H1 (cell line): ENCODE results near the gene RNF144A. TPM values are rescaled to one million over a fixed set of nuclear protein-coding genes. Genes with fewer than 3 reads are reported as not detected.

Source experiments
- CTCF ChIA-PET: fragments of 300-600 bp; sonication (Branson Sonifier 250); formaldehyde crosslinking; loops from one replicate; lab custom pipeline; 2021; ENCODE audit not compliant: partially characterized antibody; lab: Charles Lee
- POLR2A ChIA-PET: fragments of 300-600 bp; sonication (Branson Sonifier 250); formaldehyde crosslinking; loops from one replicate; lab custom pipeline; 2021; ENCODE audit warnings: inconsistent platforms; ENCODE audit not compliant: partially characterized antibody; lab: Charles Lee
- DNase-seq, 2 experiments: peaks; one replicate each; pipeline versions ENCODE4 v3.0.0 to v3.0.0-alpha.2; 2010 to 2022; ENCODE audit warnings: low spot score in 2 of 2, low read depth in 1 of 2, mixed read lengths in 1 of 2
- FAIRE-seq: peaks from 2 replicates; lab custom pipeline; 2011; peaks lifted over from hg19 to GRCh38; lab: Jason Lieb, UNC
- H2AFZ ChIP-seq: 2 replicates; pipeline ENCODE4 v1.8.1; 2012; ENCODE audit warnings: low read length, inconsistent platforms
- H2AK5ac ChIP-seq: 2 replicates; pipeline ENCODE4 v1.6.1; 2013; ENCODE audit warnings: low read depth, low read length
- H2BK120ac ChIP-seq: replicated peaks from 2 replicates; pipeline ENCODE3; 2013; ENCODE audit warnings: low read depth, low read length, inconsistent platforms
- H2BK12ac ChIP-seq: 2 replicates; pipeline ENCODE4 v1.6.1; 2013; ENCODE audit warnings: low read depth, low read length
- H2BK15ac ChIP-seq: 2 replicates; pipeline ENCODE4 v1.6.1; 2013; ENCODE audit warnings: low read length
- H2BK20ac ChIP-seq: 2 replicates; pipeline ENCODE4 v1.6.1; 2013; ENCODE audit warnings: low read length
- H2BK5ac ChIP-seq: 2 replicates; pipeline ENCODE4 v1.6.1; 2013; ENCODE audit warnings: low read depth, low read length
- H3K14ac ChIP-seq: 2 replicates; pipeline ENCODE4 v1.6.1; 2013; ENCODE audit warnings: inconsistent platforms; ENCODE audit not compliant: insufficient read length
- H3K18ac ChIP-seq: 2 replicates; pipeline ENCODE4 v1.6.1; 2013; ENCODE audit warnings: low read length; ENCODE audit errors: extremely low read depth
- H3K23ac ChIP-seq: 2 replicates; pipeline ENCODE4 v1.6.1; 2013; ENCODE audit warnings: inconsistent platforms; ENCODE audit not compliant: insufficient read length
- H3K23me2 ChIP-seq: 2 replicates; pipeline ENCODE4 v1.6.1; 2013; ENCODE audit warnings: low read depth, low read length
- H3K27ac ChIP-seq: 2 replicates; pipeline ENCODE4 v1.6.1; 2011; ENCODE audit warnings: low read depth, low read length, inconsistent platforms
- H3K27me3 ChIP-seq, 4 experiments: replicated peaks in 1 of 4; 1 replicate in 1 of 4; 2 replicates in 3 of 4; pipeline versions ENCODE4 v1.6.1 to v1.8.1; 2011 to 2013; ENCODE audit warnings: low read length in 3 of 4, mild to moderate bottlenecking in 3 of 4, inconsistent platforms in 2 of 4, mixed read lengths in 2 of 4, moderate library complexity in 1 of 4; ENCODE audit not compliant: control insufficient read depth in 3 of 4, insufficient read depth in 3 of 4; ENCODE audit errors: extremely low read depth in 1 of 4
- H3K36me3 ChIP-seq, 4 experiments: 2 replicates each; pipeline versions ENCODE4 v1.6.1 to v1.8.1; 2011 to 2013; ENCODE audit warnings: mild to moderate bottlenecking in 4 of 4, low read length in 3 of 4, moderate library complexity in 2 of 4, control low read depth in 1 of 4, inconsistent platforms in 1 of 4; ENCODE audit not compliant: insufficient read depth in 4 of 4, control insufficient read depth in 2 of 4
- H3K4ac ChIP-seq: replicated peaks from 2 replicates; pipeline ENCODE3; 2013; ENCODE audit warnings: low read length, low read depth, mixed read lengths, inconsistent platforms; ENCODE audit not compliant: insufficient read length
- H3K4me1 ChIP-seq, 4 experiments: replicated peaks in 1 of 4; 1 replicate in 1 of 4; 2 replicates in 3 of 4; pipeline versions ENCODE4 v1.6.1 to v1.8.1; 2011 to 2013; ENCODE audit warnings: low read length in 3 of 4, inconsistent platforms in 2 of 4, mixed read lengths in 1 of 4; ENCODE audit not compliant: insufficient read depth in 4 of 4, control insufficient read depth in 3 of 4
- H3K4me2 ChIP-seq, 2 experiments: 2 replicates each; pipeline versions ENCODE4 v1.6.1 to v1.8.1; 2011 to 2013; ENCODE audit warnings: low read depth in 2 of 2, low read length in 2 of 2, control low read depth in 1 of 2, inconsistent platforms in 1 of 2, mild to moderate bottlenecking in 1 of 2; ENCODE audit not compliant: insufficient read depth in 1 of 2
- H3K4me3 ChIP-seq, 4 experiments: fragments of 200-600, 300-600 bp in 1 of 4; sonication (generic), shearing (Covaris generic), sonication (Bioruptor Twin) in 1 of 4; 2 replicates each; pipeline versions ENCODE4 v1.5.1 to v1.8.1; 2011 to 2016; ENCODE audit warnings: low read length in 4 of 4, low read depth in 3 of 4, control low read depth in 2 of 4, inconsistent platforms in 2 of 4, mild to moderate bottlenecking in 2 of 4, mixed read lengths in 1 of 4, moderate library complexity in 1 of 4; ENCODE audit not compliant: insufficient read depth in 2 of 4; ENCODE audit errors: extremely low read depth in 1 of 4
- H3K56ac ChIP-seq: replicated peaks from 2 replicates; pipeline ENCODE3; 2013; ENCODE audit warnings: low read depth, mild to moderate bottlenecking, mixed read lengths, low read length, inconsistent platforms; ENCODE audit not compliant: insufficient read length
- H3K79me1 ChIP-seq: 2 replicates; pipeline ENCODE4 v1.6.1; 2013; ENCODE audit warnings: low read depth, low read length, control low read depth
- H3K79me2 ChIP-seq, 2 experiments: 2 replicates each; pipeline versions ENCODE4 v1.6.1 to v1.8.1; 2012 to 2013; ENCODE audit warnings: low read length in 2 of 2, mild to moderate bottlenecking in 2 of 2, inconsistent platforms in 1 of 2; ENCODE audit not compliant: insufficient read depth in 2 of 2, control insufficient read depth in 1 of 2
- H3K9ac ChIP-seq, 4 experiments: replicated peaks in 1 of 4; 1 replicate in 1 of 4; 2 replicates in 3 of 4; pipeline versions ENCODE4 v1.6.1 to v1.8.1; 2011 to 2013; ENCODE audit warnings: low read depth in 3 of 4, low read length in 3 of 4, control low read depth in 2 of 4, mild to moderate bottlenecking in 2 of 4, moderate library complexity in 2 of 4, inconsistent platforms in 1 of 4; ENCODE audit errors: extremely low read depth in 1 of 4
- H3K9me3 ChIP-seq, 2 experiments: 2 replicates each; pipeline versions ENCODE4 v1.6.1 to v1.8.1; 2012 to 2013; ENCODE audit warnings: mild to moderate bottlenecking in 2 of 2, moderate library complexity in 2 of 2, control low read depth in 1 of 2, inconsistent platforms in 1 of 2, low read depth in 1 of 2, low read length in 1 of 2, mixed read lengths in 1 of 2; ENCODE audit not compliant: insufficient read depth in 2 of 2
- H4K20me1 ChIP-seq, 2 experiments: replicated peaks in 1 of 2; 2 replicates each; pipeline versions ENCODE3 to v1.8.1; 2011 to 2013; ENCODE audit warnings: inconsistent platforms in 2 of 2, low read length in 2 of 2, mild to moderate bottlenecking in 1 of 2; ENCODE audit not compliant: insufficient read depth in 2 of 2, control insufficient read depth in 1 of 2
- H4K5ac ChIP-seq: 2 replicates; pipeline ENCODE4 v1.6.1; 2013; ENCODE audit warnings: low read length, low read depth, mixed read lengths, inconsistent platforms; ENCODE audit not compliant: insufficient read length
- H4K8ac ChIP-seq: 2 replicates; pipeline ENCODE4 v1.8.0; 2013; ENCODE audit warnings: mild to moderate bottlenecking, moderate library complexity, low read length, inconsistent platforms; ENCODE audit not compliant: insufficient read depth; ENCODE audit errors: extremely low read depth
- H4K91ac ChIP-seq: replicated peaks from 2 replicates; pipeline ENCODE3; 2013; ENCODE audit warnings: low read length, mixed read lengths, inconsistent platforms; ENCODE audit not compliant: insufficient read length
- BACH1 ChIP-seq: IDR thresholded peaks from 2 replicates; pipeline ENCODE4 v1.6.1; 2012; ENCODE audit warnings: low read length, improper control_type of control experiment
- BRCA1 ChIP-seq: IDR thresholded peaks from 2 replicates; pipeline ENCODE4 v1.6.1; 2012; ENCODE audit warnings: low read depth, low read length, improper control_type of control experiment
- ZNF274 ChIP-seq: IDR thresholded peaks from 2 replicates; pipeline ENCODE4 v1.7.0; 2012; ENCODE audit warnings: low read length, borderline replicate concordance; ENCODE audit errors: extremely low read depth
- WGBS, 2 experiments: shearing (Covaris generic) in 1 of 2; methylation state at CpG; one replicate each; pipeline versions ENCODE4 v1.1.6 to v1.1.7; 2013 to 2015; ENCODE audit warnings: low lambda C conversion rate in 2 of 2, mixed read lengths in 2 of 2, inconsistent platforms in 1 of 2, low coverage in 1 of 2, missing lambda C conversion rate in 1 of 2; ENCODE audit not compliant: insufficient replicate concordance in 2 of 2, insufficient coverage in 1 of 2, insufficient read length in 1 of 2; ENCODE audit errors: extremely low coverage in 1 of 2, missing lambda C conversion rate in 1 of 2; 5-methylcytosine and 5-hydroxymethylcytosine counted together
- polyA plus RNA-seq, 7 experiments: library from polyadenylated mRNA; depleted of rRNA in 3 of 7; stranded (reverse) in 5 of 7; unstranded in 2 of 7; fragments of >200 nt in 5 of 7; fragments of 200-250 nt in 2 of 7; gene quantifications; 1 replicate in 5 of 7; 2 replicates in 1 of 7; 4 replicates in 1 of 7; pipeline versions ENCODE4 v1.2.1 to v1.2.3, GENCODE V29; 2011 to 2013; ENCODE audit warnings: missing spikeins in 2 of 7, mixed read lengths in 2 of 7
- total RNA-seq: library from RNA; stranded (reverse); fragmentation: NEBNext Ultra II Directional; extraction: Animal tissue kit (Norgen Biotek cat#: 25700); gene quantifications from 2 replicates; pipeline ENCODE4 v1.2.1, GENCODE V29; 2021
- TF ChIP-seq, protein P1 (sequence below): IDR thresholded peaks from 2 replicates; pipeline ENCODE4 v1.6.1; 2011; ENCODE audit warnings: low read depth, mild to moderate bottlenecking, low read length; ENCODE audit not compliant: insufficient read depth
- TF ChIP-seq, protein P2 (sequence below): IDR thresholded peaks from 2 replicates; pipeline ENCODE4 v1.6.1; 2012; ENCODE audit warnings: inconsistent platforms

The RNF144A gene
- total and polyA plus RNA-seq, 2 of the 8 experiments (the other 6 are each of a cell fraction or from before 2014, with no cell fraction given) = 14.0 to 15.0 TPM

DNA sequence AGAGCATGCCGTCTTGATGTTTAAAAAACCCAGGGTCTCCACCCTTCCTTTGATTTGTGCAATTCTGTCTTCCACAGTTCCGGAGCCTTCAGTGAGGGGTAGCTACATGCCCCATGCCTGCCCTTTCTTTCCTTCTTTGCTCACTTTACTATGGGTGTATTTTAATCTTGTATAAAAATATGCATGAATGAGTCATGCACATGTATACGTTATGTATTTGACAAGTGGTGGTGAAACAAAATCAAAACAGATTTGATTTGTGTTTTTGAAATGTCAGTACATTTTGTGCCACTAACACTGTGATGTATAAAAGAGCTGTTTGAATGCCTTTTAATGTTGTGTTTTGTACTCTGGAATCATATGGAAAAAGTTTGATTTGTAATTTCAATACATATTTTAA, 126.5 kb downstream of the RNF144A start:
- Histone ChIP-seq H3K4me3 (no peak overlapping the region), H2BK12ac (no peak overlapping the region), H3K23me2 (peaks cover 8% of the 10 kb centered on the region; the same call in 1 of the 2 replicates), H3K9ac (no peak overlapping the region), H3K4me2 (no peak overlapping the region), H2BK120ac (no peak overlapping the region), H2AK5ac (no peak overlapping the region), H3K27me3 (no peaks in the 10 kb centered on the region), H3K79me1 (no peaks in the 10 kb centered on the region), H3K23ac (no peak overlapping the region), H3K79me2 (no peaks in the 10 kb centered on the region), H2BK20ac (no peak overlapping the region), H2AFZ (no peak overlapping the region), H4K8ac (no peak overlapping the region), H4K5ac (no peak overlapping the region), H3K14ac (no peak overlapping the region), H4K91ac (no peak overlapping the region), H3K4ac (no peak overlapping the region), H3K18ac (no peak overlapping the region), H3K27ac (no peak overlapping the region), H3K36me3 (no peaks in the 10 kb centered on the region), H3K9me3 (no peaks in the 10 kb centered on the region), H2BK15ac (no peak overlapping the region), H3K4me1 (peaks cover 0 to 2% (median 0%) of the 10 kb centered on the region in 4 experiments; a peak in 1 of 7 replicates), H3K56ac (no peak overlapping the region), H4K20me1 (no peaks in the 10 kb centered on the region), H2BK5ac (no peak overlapping the region)
- WGBS, 2 experiments = 92% methylated on average over 3 of the region's 3 CpGs; no CpG with 5 or more reads in 1 of the 2 experiments
- DNase-seq = no peak
- POLR2A ChIA-PET = no interaction called here
- TF ChIP-seq BRCA1 = no peak
- no peak for TF ChIP-seq BACH1
- TF ChIP-seq, protein P1, sequence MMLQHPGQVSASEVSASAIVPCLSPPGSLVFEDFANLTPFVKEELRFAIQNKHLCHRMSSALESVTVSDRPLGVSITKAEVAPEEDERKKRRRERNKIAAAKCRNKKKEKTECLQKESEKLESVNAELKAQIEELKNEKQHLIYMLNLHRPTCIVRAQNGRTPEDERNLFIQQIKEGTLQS = no peak
- no peak for TF ChIP-seq ZNF274
- TF ChIP-seq, protein P2, sequence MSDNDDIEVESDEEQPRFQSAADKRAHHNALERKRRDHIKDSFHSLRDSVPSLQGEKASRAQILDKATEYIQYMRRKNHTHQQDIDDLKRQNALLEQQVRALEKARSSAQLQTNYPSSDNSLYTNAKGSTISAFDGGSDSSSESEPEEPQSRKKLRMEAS = no peak
- CTCF ChIA-PET = interaction anchor here (0.7 to 6.4 kb wide), 38 partner anchors 10 to 441 kb away, joined by 3 to 115 read pairs (median 5); partner anchors contain the start of gene CMPK2
- FAIRE-seq = no peak
